CD4-positive, alpha-beta T cell (primary cell): ENCODE measurements around the gene CAPSL. TPM values are rescaled to one million over a fixed set of nuclear protein-coding genes. Genes with fewer than 3 reads are reported as not detected.
"Not testable (repeated sequence)": the region's sequence is repeated elsewhere in the genome, so short reads cannot be mapped to it uniquely, and the experiment has no call there.

ENCODE experiments used
- ATAC-seq: fragments of 200-7000 bp; cut with Tn5 transposase; one replicate; pipeline ENCODE4 v1.10.0; 2022; ENCODE audit warnings: mild to moderate bottlenecking; ENCODE audit not compliant: poor library complexity
- CTCF ChIA-PET: fragments of 350-600 bp; sonication (Branson Sonifier 250); formaldehyde crosslinking; loops from one replicate; lab custom pipeline; 2021; ENCODE audit warnings: antibody characterized with exemption, inconsistent platforms; lab: Charles Lee
- POLR2A ChIA-PET: fragments of 350-600 bp; sonication (Branson Sonifier 250); formaldehyde crosslinking; loops from one replicate; lab custom pipeline; 2021; ENCODE audit warnings: antibody characterized with exemption, inconsistent platforms; lab: Charles Lee
- DNase-seq, 14 experiments: peaks; one replicate each; pipeline ENCODE4 v3.0.0-alpha.2; 2013 to 2020; ENCODE audit warnings: mixed read lengths in 2 of 14
- H3K27ac ChIP-seq, 2 donors: one replicate each; pipeline versions ENCODE4 v1.5.1 to v1.7.0; 2013; ENCODE audit warnings: low read length in 2 of 2, low read depth in 1 of 2, mild to moderate bottlenecking in 1 of 2
- H3K27me3 ChIP-seq, 2 experiments: 1 replicate in 1 of 2; 2 replicates in 1 of 2; pipeline versions ENCODE4 v1.6.1 to v1.7.0; 2013; ENCODE audit warnings: low read length in 2 of 2, control low read depth in 1 of 2, mild to moderate bottlenecking in 1 of 2, moderate library complexity in 1 of 2; ENCODE audit not compliant: insufficient read depth in 2 of 2, control insufficient read depth in 1 of 2
- H3K36me3 ChIP-seq: one replicate; pipeline ENCODE4 v1.6.1; 2013; ENCODE audit warnings: low read length, control low read depth; ENCODE audit not compliant: insufficient read depth
- H3K4me1 ChIP-seq: one replicate; pipeline ENCODE4 v1.6.1; 2013; ENCODE audit warnings: low read length, control low read depth; ENCODE audit not compliant: insufficient read depth
- H3K4me3 ChIP-seq: one replicate; pipeline ENCODE4 v1.5.1; 2013; ENCODE audit warnings: mild to moderate bottlenecking, low read length, moderate library complexity
- H3K9me3 ChIP-seq, 2 experiments: 1 replicate in 1 of 2; 2 replicates in 1 of 2; pipeline versions ENCODE4 v1.6.1 to v1.7.0; 2013; ENCODE audit warnings: low read length in 2 of 2, mild to moderate bottlenecking in 2 of 2, control low read depth in 1 of 2, moderate library complexity in 1 of 2; ENCODE audit not compliant: control insufficient read depth in 1 of 2, insufficient read depth in 1 of 2
- H3K27ac Mint-ChIP-seq: one replicate; pipeline ENCODE4 v1.8.0; 2020; ENCODE audit warnings: mixed read lengths
- H3K27me3 Mint-ChIP-seq: one replicate; pipeline ENCODE4 v1.8.0; 2021; ENCODE audit warnings: mixed read lengths
- H3K36me3 Mint-ChIP-seq: one replicate; pipeline ENCODE4 v1.8.0; 2021; ENCODE audit warnings: low read depth, mixed read lengths
- H3K4me1 Mint-ChIP-seq: one replicate; pipeline ENCODE4 v1.8.0; 2021; ENCODE audit warnings: low read depth, mixed read lengths
- H3K4me3 Mint-ChIP-seq: one replicate; pipeline ENCODE4 v1.8.0; 2020; ENCODE audit warnings: mild to moderate bottlenecking, mixed read lengths
- H3K9me3 Mint-ChIP-seq: one replicate; pipeline ENCODE4 v1.8.0; 2020; ENCODE audit warnings: mixed read lengths
- CTCF ChIP-seq: fragments of 200-600 bp; IDR thresholded peaks from one replicate; pipeline ENCODE4 v1.8.0; 2022; ENCODE audit warnings: antibody characterized with exemption, mild to moderate bottlenecking
- intact Hi-C, 2 experiments: fragments of 100-400 bp; cut with DNase I in 1 of 2; cut with micrococcal nuclease in 1 of 2; formaldehyde crosslinking; loops; one replicate each; pipeline versions ENCODE4 v1.15.1 to v1.9.0; 2023 to 2025; cut with DNase I, micrococcal nuclease
- total RNA-seq, 174 experiments: library from RNA in 2 of 174; stranded (reverse) in 2 of 174; gene quantifications; one replicate each; pipeline ENCODE4 v1.2.3 and lab custom pipeline; 2021 to 2026

CAPSL gene
- total RNA-seq, 2 experiments from 2014 or later: not detected

- H3K27ac Mint-ChIP-seq, intact Hi-C loops, H3K4me3 ChIP-seq, POLR2A ChIA-PET, H3K36me3 ChIP-seq, H3K4me1 Mint-ChIP-seq, H3K36me3 Mint-ChIP-seq, H3K27me3 Mint-ChIP-seq, CTCF ChIA-PET, H3K4me1 ChIP-seq, H3K27me3 ChIP-seq, DNase-seq, ATAC-seq, H3K9me3 ChIP-seq, H3K27ac ChIP-seq, H3K4me3 Mint-ChIP-seq: not testable (repeated sequence)
- peak; percentile 25 for TF ChIP-seq CTCF
- H3K9me3 Mint-ChIP-seq: peaks cover 16% of the 10 kb centered on the region
Measured at GRCh38 chr5:35976859-35977258, 38.4 kb upstream of the CAPSL start.

GRCh38 chr5:35974570-35974969, 36.1 kb upstream of the CAPSL start:
- Mint-ChIP-seq H3K4me3 (no peak overlapping the region), H3K9me3 (peaks cover 7% of the 10 kb centered on the region), H3K36me3 (no peaks in the 10 kb centered on the region), H3K27ac (no peak overlapping the region), H3K4me1 (no peaks in the 10 kb centered on the region), H3K27me3 (peaks cover 17% of the 10 kb centered on the region)
- Histone ChIP-seq H3K9me3 (no peaks in the 10 kb centered on the region), H3K27me3 (no peaks in the 10 kb centered on the region), H3K4me1 (no peaks in the 10 kb centered on the region), H3K27ac (no peak overlapping the region), H3K36me3 (no peaks in the 10 kb centered on the region), H3K4me3 (no peak overlapping the region)
- intact Hi-C loops: no loop called here
- ChIA-PET POLR2A (no interaction called here), CTCF (no interaction called here)
- TF ChIP-seq CTCF: no peak
- DNase-seq (no peak), ATAC-seq (no peak)

- Mint-ChIP-seq H3K27ac (no peak overlapping the region), H3K36me3 (no peaks in the 10 kb centered on the region), H3K9me3 (peaks cover 3% of the 10 kb centered on the region), H3K27me3 (peaks cover 31% of the 10 kb centered on the region), H3K4me1 (no peaks in the 10 kb centered on the region), H3K4me3 (no peak overlapping the region)
- no peak for TF ChIP-seq CTCF
- Histone ChIP-seq H3K4me3 (no peak overlapping the region), H3K36me3 (no peaks in the 10 kb centered on the region), H3K9me3 (no peaks in the 10 kb centered on the region), H3K27me3 (no peaks in the 10 kb centered on the region), H3K27ac (no peak overlapping the region), H3K4me1 (no peaks in the 10 kb centered on the region)
- POLR2A ChIA-PET: no interaction called here
- DNase-seq: no peak
- intact Hi-C loops: no loop called here
- CTCF ChIA-PET: no interaction called here
- no peak for ATAC-seq
Measured at GRCh38 chr5:35971878-35972210, 33.4 kb upstream of the CAPSL start.
